HCT116 (cell line): ENCODE data around the gene CISTR. TPM values are rescaled to one million over a fixed set of nuclear protein-coding genes. Genes with fewer than 3 reads are reported as not detected.

Experiments
- ATAC-seq: fragments of 200-7000 bp; cut with Tn5 transposase; 2 replicates; pipeline ENCODE4 v1.9.1; 2020; ENCODE audit warnings: mild to moderate bottlenecking, moderate library complexity
- BruUV-seq: library from RNA; stranded (reverse); fragments of 400-500 nt; replicated peaks from 2 replicates; lab custom pipeline; 2021; lab: Mats Ljungman, UMichigan
- CTCF ChIA-PET: fragments of 300-600 bp; sonication (Branson Sonifier 250); formaldehyde crosslinking; loops from one replicate; lab custom pipeline; 2021; ENCODE audit warnings: antibody characterized with exemption; lab: Charles Lee
- POLR2A ChIA-PET: fragments of 300-600, 350-600 bp; sonication (Branson Sonifier 250); formaldehyde crosslinking; loops from one replicate; lab custom pipeline; 2021; ENCODE audit warnings: antibody characterized with exemption; lab: Charles Lee
- RAD21 ChIA-PET, 2 experiments: fragments of 300-600 bp; sonication (Branson Sonifier 250); formaldehyde crosslinking; loops; one replicate each; lab custom pipeline; 2023; ENCODE audit warnings: low total read pairs in 2 of 2; ENCODE audit not compliant: uncharacterized antibody in 2 of 2, unreplicated experiment in 2 of 2, low non-redundant PET in 1 of 2; lab: Charles Lee
- DNase-seq: peaks from one replicate; pipeline ENCODE4 v3.0.0-alpha.2; 2010; ENCODE audit warnings: low read depth, low spot score
- H2AFZ ChIP-seq: fragments of 200-600 bp; shearing (Covaris generic), sonication (generic); 2 replicates; pipeline ENCODE4 v1.6.1; 2017; ENCODE audit warnings: low read depth, mixed run types, mixed read lengths, antibody characterized with exemption, low read length; ENCODE audit not compliant: poor library complexity, severe bottlenecking
- H3K27ac ChIP-seq: 2 replicates; pipeline ENCODE4 v1.5.1; 2012; ENCODE audit warnings: low read depth, low read length
- H3K27me3 ChIP-seq: fragments of 200-600 bp; sonication (generic); 2 replicates; pipeline ENCODE4 v1.6.1; 2016; ENCODE audit warnings: mixed run types, low read length, mixed read lengths; ENCODE audit not compliant: insufficient read depth
- H3K36me3 ChIP-seq, 2 experiments: fragments of 200-500 bp in 1 of 2; fragments of 200-600 bp in 1 of 2; sonication (Bioruptor generic) in 1 of 2; sonication (generic) in 1 of 2; 2 replicates each; pipeline versions ENCODE4 v1.5.1 to v1.6.1; 2014 to 2016; ENCODE audit warnings: low read length in 2 of 2, inconsistent platforms in 1 of 2, mixed read lengths in 1 of 2, mixed run types in 1 of 2; ENCODE audit not compliant: insufficient read depth in 2 of 2, control insufficient read depth in 1 of 2
- H3K4me1 ChIP-seq, 2 experiments: fragments of 200-600 bp in 1 of 2; sonication (generic) in 1 of 2; 2 replicates each; pipeline versions ENCODE4 v1.5.1 to v1.6.1; 2012 to 2017; ENCODE audit warnings: low read length in 2 of 2, inconsistent platforms in 1 of 2, mild to moderate bottlenecking in 1 of 2, mixed read lengths in 1 of 2, mixed run types in 1 of 2, moderate library complexity in 1 of 2; ENCODE audit not compliant: insufficient read depth in 2 of 2, control insufficient read depth in 1 of 2
- H3K4me2 ChIP-seq: fragments of 200-600 bp; sonication (generic); 2 replicates; pipeline ENCODE4 v1.6.1; 2017; ENCODE audit warnings: mixed run types, low read length, mixed read lengths
- H3K4me3 ChIP-seq, 2 experiments: fragments of 200-600 bp in 1 of 2; sonication (generic) in 1 of 2; replicated peaks in 1 of 2; 2 replicates each; pipeline ENCODE4 v1.5.1; 2011 to 2016; ENCODE audit warnings: low read length in 2 of 2, control low read depth in 1 of 2, low read depth in 1 of 2, mild to moderate bottlenecking in 1 of 2, mixed read lengths in 1 of 2, mixed run types in 1 of 2
- H3K79me2 ChIP-seq: fragments of 200-600 bp; sonication (generic); 2 replicates; pipeline ENCODE4 v1.6.1; 2017; ENCODE audit warnings: mild to moderate bottlenecking, mixed run types, low read length, moderate library complexity, mixed read lengths; ENCODE audit not compliant: insufficient read depth
- H3K9ac ChIP-seq: fragments of 200-600 bp; sonication (generic); 2 replicates; pipeline ENCODE4 v1.6.1; 2016; ENCODE audit warnings: low read length, mixed read lengths
- H3K9me2 ChIP-seq: fragments of 200-600 bp; sonication (generic), shearing (Covaris generic); 2 replicates; pipeline ENCODE4 v1.6.1; 2017; ENCODE audit warnings: mixed run types, mild to moderate bottlenecking, moderate library complexity; ENCODE audit not compliant: insufficient read depth
- H3K9me3 ChIP-seq, 2 experiments: fragments of 200-500 bp in 1 of 2; fragments of 200-600 bp in 1 of 2; sonication (Bioruptor generic) in 1 of 2; sonication (generic) in 1 of 2; 2 replicates each; pipeline ENCODE4 v1.6.1; 2014 to 2017; ENCODE audit warnings: low read length in 2 of 2, mixed read lengths in 2 of 2, inconsistent platforms in 1 of 2, low read depth in 1 of 2, mild to moderate bottlenecking in 1 of 2, mixed run types in 1 of 2, moderate library complexity in 1 of 2; ENCODE audit not compliant: control insufficient read depth in 1 of 2, insufficient read depth in 1 of 2
- H4K20me1 ChIP-seq: fragments of 200-600 bp; sonication (generic), shearing (Covaris generic); 2 replicates; pipeline ENCODE4 v1.6.1; 2017; ENCODE audit warnings: mixed run types, mild to moderate bottlenecking, moderate library complexity; ENCODE audit not compliant: insufficient read depth
- CBX3 ChIP-seq: IDR thresholded peaks from 2 replicates; pipeline ENCODE4 v1.6.1; 2012; ENCODE audit warnings: low read depth
- CEBPB ChIP-seq: IDR thresholded peaks from 2 replicates; pipeline ENCODE4 v1.6.1; 2012; ENCODE audit warnings: low read depth
- EGR1 ChIP-seq: IDR thresholded peaks from 2 replicates; pipeline ENCODE4 v1.6.1; 2012; ENCODE audit warnings: low read depth
- EZH2 ChIP-seq: fragments of 200-600 bp; sonication (generic); IDR thresholded peaks from 2 replicates; pipeline ENCODE4 v1.6.1; 2017; ENCODE audit warnings: antibody characterized with exemption, mixed run types
- EZH2phosphoT487 ChIP-seq: fragments of 200-600 bp; IDR thresholded peaks from 2 replicates; pipeline ENCODE4 v1.6.1; 2018; ENCODE audit warnings: antibody characterized with exemption, borderline replicate concordance
- JUND ChIP-seq: IDR thresholded peaks from 2 replicates; pipeline ENCODE4 v1.6.1; 2012
- POLR2A ChIP-seq: IDR thresholded peaks from 2 replicates; pipeline ENCODE4 v1.7.0; 2011; ENCODE audit warnings: borderline replicate concordance; ENCODE audit not compliant: insufficient read depth, insufficient read length; ENCODE audit errors: extremely low read depth
- POLR2AphosphoS5 ChIP-seq: IDR thresholded peaks from 2 replicates; pipeline ENCODE4 v1.6.1; 2011; ENCODE audit warnings: mild to moderate bottlenecking, low read depth, low read length, moderate library complexity
- RAD21 ChIP-seq: IDR thresholded peaks from 2 replicates; pipeline ENCODE4 v1.6.1; 2012; ENCODE audit warnings: low read depth, mild to moderate bottlenecking
- SIN3A ChIP-seq: IDR thresholded peaks from 2 replicates; pipeline ENCODE4 v1.6.1; 2012; ENCODE audit warnings: low read depth
- SP1 ChIP-seq: IDR thresholded peaks from 2 replicates; pipeline ENCODE4 v1.6.1; 2012; ENCODE audit warnings: low read depth
- SRF ChIP-seq: IDR thresholded peaks from 2 replicates; pipeline ENCODE4 v1.6.1; 2012; ENCODE audit warnings: low read depth
- ZFX ChIP-seq: fragments of 450-650 bp; IDR thresholded peaks from 2 replicates; pipeline ENCODE4 v1.6.1; 2017
- intact Hi-C: fragments of 100-400 bp; cut with micrococcal nuclease; formaldehyde crosslinking; loops from 2 replicates; pipeline ENCODE4 v1.10.0; 2022
- total RNA-seq: library from RNA; stranded (reverse); gene quantifications from one replicate; pipeline ENCODE4 v1.2.1, GENCODE V29; 2021; ENCODE audit not compliant: unreplicated experiment
- TF ChIP-seq, protein P1 (sequence below): IDR thresholded peaks from 2 replicates; pipeline ENCODE4 v1.6.1; 2012; ENCODE audit warnings: low read depth
- TF ChIP-seq, protein P2 (sequence below): IDR thresholded peaks from 2 replicates; pipeline ENCODE4 v1.6.1; 2012
- TF ChIP-seq, protein P3 (sequence below), 3 experiments: fragments of 200-600 bp in 1 of 3; sonication (generic) in 1 of 3; IDR thresholded peaks in 2 of 3; conservative IDR thresholded peaks in 1 of 3; 2 replicates each; pipeline ENCODE4 v1.5.1; 2012 to 2017; ENCODE audit warnings: low read depth in 2 of 3, low read length in 2 of 3, antibody characterized with exemption in 1 of 3, borderline replicate concordance in 1 of 3, control low read depth in 1 of 3, mild to moderate bottlenecking in 1 of 3, mixed read lengths in 1 of 3, mixed run types in 1 of 3, moderate library complexity in 1 of 3; ENCODE audit not compliant: insufficient read depth in 1 of 3

The CISTR gene
- total RNA-seq, 1 experiment from 2014 or later = not detected

DNA sequence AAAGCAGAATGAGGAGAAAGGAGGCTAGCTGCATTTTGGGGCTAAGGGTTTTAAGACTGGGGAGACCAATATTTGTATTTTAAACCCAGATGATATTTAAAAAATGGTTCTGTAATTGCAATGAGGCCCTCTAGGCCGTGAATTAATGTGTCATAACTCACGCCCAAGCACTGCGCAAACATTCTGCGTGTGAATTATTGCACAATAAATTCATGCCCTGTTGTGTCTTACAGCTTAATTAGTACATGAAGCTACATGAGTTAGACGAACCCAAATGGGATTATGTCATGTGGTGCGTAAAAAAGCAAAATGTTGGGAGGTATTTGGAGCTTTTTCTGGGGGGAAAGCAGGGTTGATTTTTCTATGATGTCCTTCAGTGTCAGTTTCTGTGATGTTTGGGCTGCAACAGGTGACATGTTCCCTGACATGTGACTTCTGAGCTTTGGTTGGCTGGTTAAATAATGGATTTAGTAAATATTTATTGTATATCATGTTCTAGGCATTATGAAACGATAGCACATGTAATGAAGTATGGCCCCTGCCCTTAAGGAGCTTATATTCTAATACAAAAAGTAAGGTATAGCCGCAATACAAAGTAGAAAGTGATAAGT, 30.4 kb upstream of the CISTR start:
- BruUV-seq = no TSS peak
- H3K27me3 ChIP-seq = no peaks in the 10 kb centered on the region; the same call in 1 of the 2 replicates
- no peak for ATAC-seq
- no peaks in the 10 kb centered on the region for H4K20me1 ChIP-seq
- TF ChIP-seq SP1 (no peak), POLR2AphosphoS5 (no peak), CEBPB (no peak), SRF (no peak), JUND (no peak), SIN3A (no peak), RAD21 (no peak), EZH2 (no peak), ZFX (no peak), CBX3 (no peak), POLR2A (no peak), EZH2phosphoT487 (no peak), EGR1 (no peak)
- TF ChIP-seq, protein P1, sequence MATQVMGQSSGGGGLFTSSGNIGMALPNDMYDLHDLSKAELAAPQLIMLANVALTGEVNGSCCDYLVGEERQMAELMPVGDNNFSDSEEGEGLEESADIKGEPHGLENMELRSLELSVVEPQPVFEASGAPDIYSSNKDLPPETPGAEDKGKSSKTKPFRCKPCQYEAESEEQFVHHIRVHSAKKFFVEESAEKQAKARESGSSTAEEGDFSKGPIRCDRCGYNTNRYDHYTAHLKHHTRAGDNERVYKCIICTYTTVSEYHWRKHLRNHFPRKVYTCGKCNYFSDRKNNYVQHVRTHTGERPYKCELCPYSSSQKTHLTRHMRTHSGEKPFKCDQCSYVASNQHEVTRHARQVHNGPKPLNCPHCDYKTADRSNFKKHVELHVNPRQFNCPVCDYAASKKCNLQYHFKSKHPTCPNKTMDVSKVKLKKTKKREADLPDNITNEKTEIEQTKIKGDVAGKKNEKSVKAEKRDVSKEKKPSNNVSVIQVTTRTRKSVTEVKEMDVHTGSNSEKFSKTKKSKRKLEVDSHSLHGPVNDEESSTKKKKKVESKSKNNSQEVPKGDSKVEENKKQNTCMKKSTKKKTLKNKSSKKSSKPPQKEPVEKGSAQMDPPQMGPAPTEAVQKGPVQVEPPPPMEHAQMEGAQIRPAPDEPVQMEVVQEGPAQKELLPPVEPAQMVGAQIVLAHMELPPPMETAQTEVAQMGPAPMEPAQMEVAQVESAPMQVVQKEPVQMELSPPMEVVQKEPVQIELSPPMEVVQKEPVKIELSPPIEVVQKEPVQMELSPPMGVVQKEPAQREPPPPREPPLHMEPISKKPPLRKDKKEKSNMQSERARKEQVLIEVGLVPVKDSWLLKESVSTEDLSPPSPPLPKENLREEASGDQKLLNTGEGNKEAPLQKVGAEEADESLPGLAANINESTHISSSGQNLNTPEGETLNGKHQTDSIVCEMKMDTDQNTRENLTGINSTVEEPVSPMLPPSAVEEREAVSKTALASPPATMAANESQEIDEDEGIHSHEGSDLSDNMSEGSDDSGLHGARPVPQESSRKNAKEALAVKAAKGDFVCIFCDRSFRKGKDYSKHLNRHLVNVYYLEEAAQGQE = no peak
- TF ChIP-seq, protein P2, sequence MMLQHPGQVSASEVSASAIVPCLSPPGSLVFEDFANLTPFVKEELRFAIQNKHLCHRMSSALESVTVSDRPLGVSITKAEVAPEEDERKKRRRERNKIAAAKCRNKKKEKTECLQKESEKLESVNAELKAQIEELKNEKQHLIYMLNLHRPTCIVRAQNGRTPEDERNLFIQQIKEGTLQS = no peak
- TF ChIP-seq, protein P3, sequence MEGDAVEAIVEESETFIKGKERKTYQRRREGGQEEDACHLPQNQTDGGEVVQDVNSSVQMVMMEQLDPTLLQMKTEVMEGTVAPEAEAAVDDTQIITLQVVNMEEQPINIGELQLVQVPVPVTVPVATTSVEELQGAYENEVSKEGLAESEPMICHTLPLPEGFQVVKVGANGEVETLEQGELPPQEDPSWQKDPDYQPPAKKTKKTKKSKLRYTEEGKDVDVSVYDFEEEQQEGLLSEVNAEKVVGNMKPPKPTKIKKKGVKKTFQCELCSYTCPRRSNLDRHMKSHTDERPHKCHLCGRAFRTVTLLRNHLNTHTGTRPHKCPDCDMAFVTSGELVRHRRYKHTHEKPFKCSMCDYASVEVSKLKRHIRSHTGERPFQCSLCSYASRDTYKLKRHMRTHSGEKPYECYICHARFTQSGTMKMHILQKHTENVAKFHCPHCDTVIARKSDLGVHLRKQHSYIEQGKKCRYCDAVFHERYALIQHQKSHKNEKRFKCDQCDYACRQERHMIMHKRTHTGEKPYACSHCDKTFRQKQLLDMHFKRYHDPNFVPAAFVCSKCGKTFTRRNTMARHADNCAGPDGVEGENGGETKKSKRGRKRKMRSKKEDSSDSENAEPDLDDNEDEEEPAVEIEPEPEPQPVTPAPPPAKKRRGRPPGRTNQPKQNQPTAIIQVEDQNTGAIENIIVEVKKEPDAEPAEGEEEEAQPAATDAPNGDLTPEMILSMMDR (IDR thresholded peaks at IDR 0.05 in 2 of 3, conservative IDR thresholded peaks at IDR 0.05 in 1 of 3; ENCODE audit: borderline replicate concordance in 1 of 3, insufficient read depth in 1 of 3, low read depth in 2 of 3, low read length in 2 of 3) = no peak
- TF ChIP-seq, all 23 proteins: peak for 0
- Histone ChIP-seq H3K79me2 (no peaks in the 10 kb centered on the region), H3K4me3 (no peak overlapping the region), H3K9me2 (no peaks in the 10 kb centered on the region), H3K27ac (no peak overlapping the region), H3K4me1 (peaks cover 0 to 5% of the 10 kb centered on the region in 2 experiments; a peak in 1 of 4 replicates), H3K9me3 (no peaks in the 10 kb centered on the region), H2AFZ (no peak overlapping the region), H3K36me3 (no peaks in the 10 kb centered on the region), H3K4me2 (no peak overlapping the region), H3K9ac (no peak overlapping the region)
- POLR2A ChIA-PET = no interaction called here
- intact Hi-C loops = no loop called here
- DNase-seq = no peak
- RAD21 ChIA-PET = no interaction called here
- CTCF ChIA-PET = interaction anchor here (2.5 kb wide), 1 partner anchor 10 kb away, joined by 14 read pairs; no protein-coding TSS in a partner anchor
